ENCODE results near the gene CLSTN2. TPM values are rescaled to one million over a fixed set of nuclear protein-coding genes. Genes with fewer than 3 reads are reported as not detected.

Gene CLSTN2
- total RNA-seq, 2 donors from 2014 or later = 3.5 to 60.3 TPM

GRCh38 chr3:140085001-140085400 is 150.0 kb downstream of the CLSTN2 start:
- DNase-seq (ENCODE audit: low spot score) = no peak
- intact Hi-C loops (cut with DNase I) = no loop called here
- H3K27ac ChIP-seq = no peak overlapping the region
- H3K4me3 ChIP-seq = no peak overlapping the region
- TF ChIP-seq POLR2A (IDR thresholded peaks at IDR 0.05) (no peak), POLR2AphosphoS5 (IDR thresholded peaks at IDR 0.05) (no peak)
- TF ChIP-seq, protein P1, sequence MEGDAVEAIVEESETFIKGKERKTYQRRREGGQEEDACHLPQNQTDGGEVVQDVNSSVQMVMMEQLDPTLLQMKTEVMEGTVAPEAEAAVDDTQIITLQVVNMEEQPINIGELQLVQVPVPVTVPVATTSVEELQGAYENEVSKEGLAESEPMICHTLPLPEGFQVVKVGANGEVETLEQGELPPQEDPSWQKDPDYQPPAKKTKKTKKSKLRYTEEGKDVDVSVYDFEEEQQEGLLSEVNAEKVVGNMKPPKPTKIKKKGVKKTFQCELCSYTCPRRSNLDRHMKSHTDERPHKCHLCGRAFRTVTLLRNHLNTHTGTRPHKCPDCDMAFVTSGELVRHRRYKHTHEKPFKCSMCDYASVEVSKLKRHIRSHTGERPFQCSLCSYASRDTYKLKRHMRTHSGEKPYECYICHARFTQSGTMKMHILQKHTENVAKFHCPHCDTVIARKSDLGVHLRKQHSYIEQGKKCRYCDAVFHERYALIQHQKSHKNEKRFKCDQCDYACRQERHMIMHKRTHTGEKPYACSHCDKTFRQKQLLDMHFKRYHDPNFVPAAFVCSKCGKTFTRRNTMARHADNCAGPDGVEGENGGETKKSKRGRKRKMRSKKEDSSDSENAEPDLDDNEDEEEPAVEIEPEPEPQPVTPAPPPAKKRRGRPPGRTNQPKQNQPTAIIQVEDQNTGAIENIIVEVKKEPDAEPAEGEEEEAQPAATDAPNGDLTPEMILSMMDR (IDR thresholded peaks at IDR 0.05) = no peak
- H3K4me1 ChIP-seq (replicated peaks) = no peaks in the 10 kb centered on the region
- WGBS = 82% methylated on average over 5 of the region's 5 CpGs
- no peaks in the 10 kb centered on the region for H3K9me3 ChIP-seq
- no peaks in the 10 kb centered on the region for H3K36me3 ChIP-seq
- no peaks in the 10 kb centered on the region for H3K27me3 ChIP-seq (replicated peaks; ENCODE audit: insufficient read depth)

- WGBS = 69% methylated on average over 1 of the region's 1 CpG
- Histone ChIP-seq H3K27ac (no peak overlapping the region), H3K4me1 (replicated peaks) (no peaks in the 10 kb centered on the region), H3K9me3 (no peaks in the 10 kb centered on the region), H3K36me3 (no peaks in the 10 kb centered on the region), H3K4me3 (no peak overlapping the region), H3K27me3 (replicated peaks; ENCODE audit: insufficient read depth) (no peaks in the 10 kb centered on the region)
- no peak for DNase-seq (ENCODE audit: low spot score)
- TF ChIP-seq POLR2A (IDR thresholded peaks at IDR 0.05) (no peak), POLR2AphosphoS5 (IDR thresholded peaks at IDR 0.05) (no peak)
- TF ChIP-seq, protein P1 (IDR thresholded peaks at IDR 0.05) = no peak
- intact Hi-C loops (cut with DNase I) = no loop called here
Measured at GRCh38 chr3:140086642-140087041, 151.7 kb downstream of the CLSTN2 start.

- intact Hi-C loops (cut with DNase I) = no loop called here
- H3K36me3 ChIP-seq = no peaks in the 10 kb centered on the region
- H3K9me3 ChIP-seq = no peaks in the 10 kb centered on the region
- H3K4me1 ChIP-seq (replicated peaks) = no peaks in the 10 kb centered on the region
- WGBS = 67% methylated on average over 3 of the region's 3 CpGs
- no peaks in the 10 kb centered on the region for H3K27me3 ChIP-seq (replicated peaks; ENCODE audit: insufficient read depth)
- DNase-seq (ENCODE audit: low spot score) = no peak
- H3K4me3 ChIP-seq = no peak overlapping the region
- TF ChIP-seq POLR2AphosphoS5 (IDR thresholded peaks at IDR 0.05) = no peak
- TF ChIP-seq, protein P1 (IDR thresholded peaks at IDR 0.05) = no peak
- TF ChIP-seq POLR2A (IDR thresholded peaks at IDR 0.05) = no peak
- no peak overlapping the region for H3K27ac ChIP-seq
Measured at GRCh38 chr3:140088058-140088457, 153.1 kb downstream of the CLSTN2 start.

- H3K27me3 ChIP-seq (replicated peaks; ENCODE audit: insufficient read depth) = no peaks in the 10 kb centered on the region
- no peak for DNase-seq (ENCODE audit: low spot score)
- H3K9me3 ChIP-seq = no peaks in the 10 kb centered on the region
- no peaks in the 10 kb centered on the region for H3K36me3 ChIP-seq
- 88% methylated on average over 2 of the region's 2 CpGs for WGBS
- intact Hi-C loops (cut with DNase I) = no loop called here
- TF ChIP-seq, protein P1 (IDR thresholded peaks at IDR 0.05) = no peak
- TF ChIP-seq POLR2AphosphoS5 (IDR thresholded peaks at IDR 0.05) (no peak), POLR2A (IDR thresholded peaks at IDR 0.05) (no peak)
- no peak overlapping the region for H3K27ac ChIP-seq
- no peaks in the 10 kb centered on the region for H3K4me1 ChIP-seq (replicated peaks)
- H3K4me3 ChIP-seq = no peak overlapping the region
Measured at GRCh38 chr3:140088513-140088912, 153.5 kb downstream of the CLSTN2 start.

DNA sequence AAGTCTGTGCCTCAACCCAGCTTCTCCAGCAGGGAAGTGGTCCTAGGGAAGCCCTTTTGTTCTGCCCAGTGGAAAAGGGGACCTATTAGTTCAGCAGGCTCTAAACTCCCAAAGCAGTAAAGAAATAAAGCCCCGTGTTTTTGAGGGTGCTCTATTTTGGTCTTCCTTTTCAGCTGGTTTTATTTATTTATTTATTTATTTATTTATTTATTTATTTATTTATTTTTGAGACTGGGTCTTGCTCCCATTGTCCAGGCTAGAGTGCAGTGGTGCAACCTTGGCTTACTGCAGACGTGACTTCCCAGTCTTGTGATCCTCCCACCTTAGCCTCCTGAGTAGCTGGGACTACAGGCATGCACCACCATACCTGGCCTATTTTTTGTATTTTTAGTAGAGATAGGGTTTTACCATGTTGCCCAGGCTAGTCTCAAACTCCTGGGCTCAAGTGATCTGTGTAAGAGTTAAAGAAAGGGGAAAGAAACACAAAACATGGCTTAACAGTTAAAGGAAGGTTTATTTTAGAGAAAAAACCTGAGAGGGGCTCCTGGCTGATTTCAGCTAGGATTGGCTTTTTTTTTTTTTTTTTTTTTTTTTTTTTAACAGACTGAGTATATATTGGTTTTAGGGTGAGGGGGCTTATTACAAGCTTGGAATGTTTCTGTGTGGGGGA is 154.6 kb downstream of the CLSTN2 start:
- Histone ChIP-seq H3K27ac (no peak overlapping the region), H3K36me3 (no peaks in the 10 kb centered on the region), H3K9me3 (no peaks in the 10 kb centered on the region), H3K4me3 (no peak overlapping the region), H3K27me3 (replicated peaks; ENCODE audit: insufficient read depth) (no peaks in the 10 kb centered on the region), H3K4me1 (replicated peaks) (no peaks in the 10 kb centered on the region)
- 95% methylated on average over 2 of the region's 2 CpGs for WGBS
- TF ChIP-seq POLR2A (IDR thresholded peaks at IDR 0.05) (no peak), POLR2AphosphoS5 (IDR thresholded peaks at IDR 0.05) (no peak)
- TF ChIP-seq, protein P1 (IDR thresholded peaks at IDR 0.05) = no peak
- DNase-seq (ENCODE audit: low spot score) = no peak
- intact Hi-C loops (cut with DNase I) = no loop called here

Measured in prostate gland (tissue), 2 donors.